Natural killer cell treated with Interleukin-12 subunit alpha and Interleukin-12 subunit beta and Interleukin-15 and Interleukin-18, amount 100 ng/mL, for 72 hours (primary cell): Measurements from ENCODE around the gene UGT1A6. TPM values are rescaled to one million over a fixed set of nuclear protein-coding genes. Genes with fewer than 3 reads are reported as not detected.

ENCODE experiments used
- ATAC-seq, 2 donors: fragments of 150-1000 bp; cut with Tn5 transposase in 1 of 2; sonication (Bioruptor Pico), chemical (Tn5 transposase) in 1 of 2; 2 replicates each; pipeline ENCODE4 v1.10.0; 2021
- DNase-seq: peaks from one replicate; pipeline ENCODE4 v3.0.0; 2022; ENCODE audit warnings: low spot score
- H3K27ac Mint-ChIP-seq, 2 donors: 1 replicate in 1 of 2; 2 replicates in 1 of 2; pipeline ENCODE4 v1.8.0; 2022; ENCODE audit warnings: mixed read lengths in 2 of 2, mild to moderate bottlenecking in 1 of 2, moderate library complexity in 1 of 2
- H3K27me3 Mint-ChIP-seq, 2 donors: 1 replicate in 1 of 2; 2 replicates in 1 of 2; pipeline ENCODE4 v1.8.0; 2022; ENCODE audit warnings: mixed read lengths in 2 of 2
- H3K36me3 Mint-ChIP-seq: one replicate; pipeline ENCODE4 v1.8.0; 2022; ENCODE audit warnings: mixed read lengths
- H3K4me1 Mint-ChIP-seq, 2 donors: 1 replicate in 1 of 2; 2 replicates in 1 of 2; pipeline ENCODE4 v1.8.0; 2022; ENCODE audit warnings: low read depth in 2 of 2, mixed read lengths in 2 of 2, mild to moderate bottlenecking in 1 of 2
- H3K4me3 Mint-ChIP-seq: one replicate; pipeline ENCODE4 v1.8.0; 2022; ENCODE audit warnings: mixed read lengths
- H3K9me3 Mint-ChIP-seq: 2 replicates; pipeline ENCODE4 v1.8.0; 2022; ENCODE audit warnings: mixed read lengths
- total RNA-seq, 2 donors: library from RNA; stranded (reverse); gene quantifications; one replicate each; pipeline ENCODE4 v1.2.3, GENCODE V29; 2022

The UGT1A6 gene
- total RNA-seq, 2 donors from 2014 or later: not detected

DNA sequence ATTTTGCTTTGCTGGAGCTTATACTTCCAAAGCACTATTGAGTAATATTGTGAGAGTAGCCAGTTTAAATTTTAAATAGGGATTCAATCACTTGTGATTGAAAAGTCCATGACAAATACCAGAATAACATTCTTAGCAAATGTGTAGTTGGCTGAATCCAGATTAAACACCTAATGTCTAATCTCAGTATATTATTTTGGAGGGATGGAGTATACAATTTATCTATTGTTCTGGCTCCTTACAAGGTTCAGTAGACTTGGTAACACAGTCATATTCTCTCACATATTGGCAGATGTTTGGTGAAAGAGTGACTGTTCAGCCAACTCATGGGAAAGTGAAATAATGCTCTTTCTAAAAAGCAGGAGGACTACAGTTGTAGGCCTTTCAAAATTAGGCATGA is 18.8 kb upstream of the UGT1A6 start:
- H3K4me1 Mint-ChIP-seq: no peaks in the 10 kb centered on the region
- ATAC-seq: no peak
- no peak for DNase-seq
- no peak overlapping the region for H3K4me3 Mint-ChIP-seq
- H3K9me3 Mint-ChIP-seq: no peaks in the 10 kb centered on the region
- peaks cover 24 to 55% of the 10 kb centered on the region in 2 donors for H3K27me3 Mint-ChIP-seq
- no peak overlapping the region for H3K27ac Mint-ChIP-seq
- no peaks in the 10 kb centered on the region for H3K36me3 Mint-ChIP-seq

DNA sequence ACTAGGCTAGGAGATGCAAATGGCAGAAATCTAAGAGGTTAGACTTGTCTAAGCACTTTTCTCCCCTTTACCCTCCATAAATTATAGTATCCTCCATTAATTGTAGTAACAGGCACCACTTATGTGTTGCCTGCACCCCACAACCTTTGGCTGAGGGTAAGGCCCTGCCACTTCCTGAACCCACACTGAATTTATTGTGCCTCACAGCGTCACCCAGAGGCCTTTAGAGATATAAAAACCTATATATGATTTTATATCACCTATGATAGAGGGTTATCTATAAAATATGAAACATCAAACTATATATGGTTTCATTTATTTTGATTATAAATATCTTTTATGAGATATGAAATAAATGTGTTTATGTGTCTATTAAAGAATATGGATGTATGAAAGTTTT is 18.4 kb upstream of the UGT1A6 start:
- DNase-seq: no peak
- Mint-ChIP-seq H3K27me3 (peaks cover 24 to 55% of the 10 kb centered on the region in 2 donors), H3K4me1 (no peaks in the 10 kb centered on the region), H3K36me3 (no peaks in the 10 kb centered on the region), H3K4me3 (no peak overlapping the region), H3K9me3 (no peaks in the 10 kb centered on the region), H3K27ac (no peak overlapping the region)
- ATAC-seq: no peak

DNA sequence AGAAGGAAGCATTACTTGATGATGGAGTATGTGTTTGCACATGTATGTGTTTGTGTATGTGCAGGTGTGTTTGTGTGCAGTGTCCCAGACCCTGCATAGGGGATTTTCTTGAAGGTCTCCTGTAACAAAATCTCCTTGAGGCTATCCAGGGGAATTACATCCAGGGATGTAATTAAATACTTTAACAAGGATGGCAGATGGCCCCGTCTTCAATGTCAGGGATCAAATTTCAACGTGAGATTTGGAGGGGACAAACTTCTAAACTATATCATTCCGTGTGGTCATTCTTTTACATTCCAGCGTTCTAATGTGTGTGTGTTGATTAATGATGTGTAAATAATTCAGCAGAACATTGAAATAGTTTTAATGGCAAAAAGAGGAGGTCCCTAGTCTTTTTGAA is 17.7 kb upstream of the UGT1A6 start:
- ATAC-seq: no peak
- H3K36me3 Mint-ChIP-seq: no peaks in the 10 kb centered on the region
- H3K4me1 Mint-ChIP-seq: no peaks in the 10 kb centered on the region
- H3K27me3 Mint-ChIP-seq: peaks cover 28 to 56% of the 10 kb centered on the region in 2 donors
- no peak for DNase-seq
- no peaks in the 10 kb centered on the region for H3K9me3 Mint-ChIP-seq
- H3K4me3 Mint-ChIP-seq: no peak overlapping the region
- no peak overlapping the region for H3K27ac Mint-ChIP-seq

DNA sequence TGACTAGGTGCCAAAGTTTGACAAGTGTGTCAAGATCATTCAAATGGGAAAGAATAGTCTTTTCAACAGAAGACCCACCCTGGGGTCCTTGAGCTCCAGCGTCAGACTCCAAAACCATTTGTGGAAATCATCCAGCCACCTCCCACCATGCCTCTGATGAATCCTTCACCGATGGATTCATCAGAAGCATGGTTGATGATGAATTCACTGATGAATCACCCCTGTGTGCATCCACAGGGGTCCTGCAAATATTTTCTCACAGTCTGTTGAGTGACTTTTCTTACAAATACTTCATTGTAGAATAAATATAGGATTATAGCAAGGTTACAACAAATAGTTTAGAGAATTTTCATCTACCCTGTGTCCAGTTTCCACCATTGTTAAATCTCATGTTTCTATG is 16.6 kb upstream of the UGT1A6 start:
- DNase-seq: no peak
- no peaks in the 10 kb centered on the region for H3K36me3 Mint-ChIP-seq
- H3K27me3 Mint-ChIP-seq: peaks cover 27 to 48% of the 10 kb centered on the region in 2 donors
- H3K4me3 Mint-ChIP-seq: no peak overlapping the region
- H3K27ac Mint-ChIP-seq: no peak overlapping the region
- H3K9me3 Mint-ChIP-seq: no peaks in the 10 kb centered on the region
- ATAC-seq: no peak
- H3K4me1 Mint-ChIP-seq: no peaks in the 10 kb centered on the region

DNA sequence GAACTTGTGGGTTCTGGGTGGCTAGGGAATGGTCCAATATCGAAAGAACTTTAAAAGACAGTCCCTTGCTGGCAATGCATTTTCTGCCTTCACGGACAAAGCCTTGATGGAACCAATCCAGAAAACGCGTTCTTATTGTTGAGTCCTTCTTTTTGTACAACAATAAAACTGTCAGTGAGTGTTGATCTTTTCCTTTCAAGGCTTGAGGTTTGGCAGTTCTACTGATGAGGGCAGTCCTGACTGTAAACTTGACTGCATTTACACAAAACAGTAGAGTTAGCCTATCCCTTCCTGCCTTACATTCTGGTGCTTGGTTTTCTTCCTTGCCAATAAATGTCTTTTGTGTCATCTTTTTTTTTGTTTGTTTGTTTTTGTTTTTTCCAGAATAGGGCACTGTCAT is 13.5 kb upstream of the UGT1A6 start:
- no peak overlapping the region for H3K4me3 Mint-ChIP-seq
- no peak overlapping the region for H3K27ac Mint-ChIP-seq
- ATAC-seq: no peak

DNA sequence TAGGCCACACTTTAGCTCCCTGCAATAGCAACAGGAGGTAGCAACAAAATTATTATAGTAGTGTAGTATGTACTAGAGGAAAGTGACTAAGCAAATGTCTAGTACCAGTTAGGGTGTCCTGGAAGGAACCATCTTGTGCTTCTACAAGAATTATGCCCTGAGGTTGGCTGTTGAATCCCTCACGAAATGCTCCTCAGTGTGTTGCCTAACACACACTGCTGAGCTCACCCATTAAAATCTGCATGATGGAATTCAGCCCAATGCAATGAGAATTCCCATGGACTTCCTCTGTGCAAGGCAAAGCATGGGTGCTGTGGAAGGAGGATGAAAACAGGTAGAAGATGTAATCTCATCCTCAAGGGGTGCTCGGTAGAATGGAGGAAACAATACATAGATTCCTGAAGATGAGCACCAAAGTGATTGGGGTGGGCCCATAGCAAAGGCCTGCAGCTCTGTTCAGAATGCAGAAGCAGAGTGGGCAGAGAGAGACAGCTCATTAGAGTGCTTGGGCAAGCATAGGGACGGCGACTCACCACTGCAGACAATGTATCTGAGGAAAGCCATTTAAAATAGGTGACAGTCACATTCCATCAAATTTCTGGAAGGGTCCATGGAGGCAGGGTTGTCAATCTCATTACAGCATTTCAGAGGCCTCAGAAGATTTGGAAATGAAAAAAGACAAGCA is 12.2 kb upstream of the UGT1A6 start:
- no peak for ATAC-seq
- Mint-ChIP-seq H3K4me1 (no peaks in the 10 kb centered on the region), H3K27ac (no peak overlapping the region), H3K4me3 (no peak overlapping the region), H3K36me3 (no peaks in the 10 kb centered on the region), H3K9me3 (no peaks in the 10 kb centered on the region), H3K27me3 (peaks cover 32 to 43% of the 10 kb centered on the region in 2 donors)
- no peak for DNase-seq

More for the DNA sequence above, 13.5 kb upstream of the UGT1A6 start:
- Mint-ChIP-seq H3K4me1 (no peaks in the 10 kb centered on the region), H3K9me3 (no peaks in the 10 kb centered on the region), H3K27me3 (peaks cover 32 to 43% of the 10 kb centered on the region in 2 donors), H3K36me3 (no peaks in the 10 kb centered on the region)
- no peak for DNase-seq

DNA sequence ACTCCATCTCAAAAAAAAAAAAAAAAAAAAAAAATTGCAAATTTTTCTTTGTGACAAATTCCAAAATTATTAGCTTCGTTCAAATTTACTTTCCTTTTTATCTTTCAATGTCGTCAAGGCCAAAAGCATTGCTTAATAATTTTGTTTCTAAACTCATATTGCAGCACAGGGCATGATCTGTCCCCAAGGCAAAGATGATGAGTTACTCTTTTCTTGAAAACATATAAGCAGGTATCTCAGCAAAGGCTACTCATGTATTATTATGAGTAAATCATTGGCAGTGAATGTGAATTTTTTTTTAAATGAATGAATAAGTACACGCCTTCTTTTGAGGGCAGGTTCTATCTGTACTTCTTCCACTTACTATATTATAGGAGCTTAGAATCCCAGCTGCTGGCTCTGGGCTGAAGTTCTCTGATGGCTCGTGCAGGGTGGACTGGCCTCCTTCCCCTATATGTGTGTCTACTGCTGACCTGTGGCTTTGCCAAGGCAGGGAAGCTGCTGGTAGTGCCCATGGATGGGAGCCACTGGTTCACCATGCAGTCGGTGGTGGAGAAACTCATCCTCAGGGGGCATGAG is 11.1 kb upstream of the UGT1A6 start, which contains the start of gene UGT1A7:
Gene UGT1A7 (plus strand): TSS at position 381 of the 579 bp plus-strand sequence. CDS start 37 bp downstream, at position 418.
- H3K27me3 Mint-ChIP-seq: peaks cover 29 to 41% of the 10 kb centered on the region in 2 donors
- H3K36me3 Mint-ChIP-seq: no peaks in the 10 kb centered on the region
- ATAC-seq (no peak), DNase-seq (no peak)
- H3K4me3 Mint-ChIP-seq: no peak within 1 kb of the TSS
- no peak within 1 kb of the TSS for H3K27ac Mint-ChIP-seq
- no peaks in the 10 kb centered on the region for H3K9me3 Mint-ChIP-seq
- H3K4me1 Mint-ChIP-seq: no peaks in the 10 kb centered on the region

DNA sequence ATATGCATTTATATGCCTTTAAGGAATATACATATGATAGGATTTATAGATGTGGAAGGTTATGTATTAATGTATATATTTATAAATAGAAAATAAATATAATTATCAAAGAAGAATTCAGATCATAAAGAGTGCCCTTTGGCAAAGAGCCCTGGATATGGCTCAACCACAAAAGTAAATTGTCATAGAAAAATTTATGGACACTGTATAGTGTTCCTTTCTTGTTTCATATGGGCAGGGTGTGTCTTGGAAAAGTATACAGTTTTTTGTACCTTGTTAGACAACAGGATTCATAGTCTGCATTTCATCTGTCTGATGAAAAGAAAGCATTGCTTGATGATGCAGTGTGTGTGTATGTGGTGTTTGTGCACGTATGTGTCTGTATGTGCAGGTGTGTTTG is 8.1 kb upstream of the UGT1A6 start:
- Mint-ChIP-seq H3K4me3 (no peak overlapping the region), H3K4me1 (no peaks in the 10 kb centered on the region), H3K9me3 (no peaks in the 10 kb centered on the region), H3K27ac (no peak overlapping the region), H3K27me3 (peaks cover 27 to 38% of the 10 kb centered on the region in 2 donors), H3K36me3 (no peaks in the 10 kb centered on the region)
- no peak for DNase-seq
- ATAC-seq: no peak

DNA sequence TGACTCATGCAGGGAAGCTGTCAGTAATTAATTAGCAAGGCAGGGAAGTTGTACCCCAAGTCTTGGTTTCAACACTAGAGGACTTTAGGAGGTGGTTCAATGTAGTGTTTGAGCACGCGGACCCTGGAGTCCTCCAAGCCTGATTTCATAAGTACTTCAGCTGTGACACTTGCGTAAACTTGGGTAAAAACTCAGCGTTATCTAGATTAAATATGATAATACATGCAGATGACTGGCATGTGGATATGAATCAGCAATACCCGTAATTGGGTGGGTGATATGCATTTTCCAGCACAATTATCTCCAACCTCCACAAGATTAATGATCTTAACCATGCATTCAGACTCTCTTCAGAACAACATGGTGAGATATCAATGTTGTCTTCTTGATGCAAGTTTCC is 5.8 kb upstream of the UGT1A6 start:
- H3K36me3 Mint-ChIP-seq: no peaks in the 10 kb centered on the region
- H3K9me3 Mint-ChIP-seq: no peaks in the 10 kb centered on the region
- H3K27ac Mint-ChIP-seq: peak overlapping the region in 1 of 2 donors; percentile 47
- H3K4me1 Mint-ChIP-seq: no peaks in the 10 kb centered on the region
- H3K4me3 Mint-ChIP-seq: no peak overlapping the region
- DNase-seq (no peak), ATAC-seq (peak in 1 of 2 donors; percentile 69)
- peaks cover 28 to 45% of the 10 kb centered on the region in 2 donors for H3K27me3 Mint-ChIP-seq

DNA sequence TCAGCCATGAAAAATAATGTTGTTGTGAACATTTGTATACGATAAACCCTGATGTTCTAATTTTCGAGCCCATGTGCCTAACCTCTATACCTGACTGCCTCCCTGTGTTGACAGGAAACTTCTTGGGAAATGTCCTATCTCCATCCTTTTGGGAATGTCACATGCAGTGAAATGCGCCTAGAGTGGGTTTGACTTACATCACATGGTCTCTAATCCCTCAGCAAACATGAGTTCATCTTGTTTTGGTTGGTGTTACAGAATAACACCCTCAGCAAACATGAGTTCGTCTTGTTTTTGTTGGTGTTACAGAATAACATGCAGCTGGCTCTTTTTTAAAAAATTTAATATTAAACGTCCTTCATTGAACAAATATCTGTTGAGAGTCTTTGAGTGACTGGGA is 4.3 kb upstream of the UGT1A6 start:
- Mint-ChIP-seq H3K4me3 (no peak overlapping the region), H3K4me1 (no peaks in the 10 kb centered on the region), H3K9me3 (no peaks in the 10 kb centered on the region), H3K27ac (no peak overlapping the region), H3K27me3 (peaks cover 25 to 52% of the 10 kb centered on the region in 2 donors), H3K36me3 (no peaks in the 10 kb centered on the region)
- ATAC-seq: no peak
- DNase-seq: no peak

DNA sequence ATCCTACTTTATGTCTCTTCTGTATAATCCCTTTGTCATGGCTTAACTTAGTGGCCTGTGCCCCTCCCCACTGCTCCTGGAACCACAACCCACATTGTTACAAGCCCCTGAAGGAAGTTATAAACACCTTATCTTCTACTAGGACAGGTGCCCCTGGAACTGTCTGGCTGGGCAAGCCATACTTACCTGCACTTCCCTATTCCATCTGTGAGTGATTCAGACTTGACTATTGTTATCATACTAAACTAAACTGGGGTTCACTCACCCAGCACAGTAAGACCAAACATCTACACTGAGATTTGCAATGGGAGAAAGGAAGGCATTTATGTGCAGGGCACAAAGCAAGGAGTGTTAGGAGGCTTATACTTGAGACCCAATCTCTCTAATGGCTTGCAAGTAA is 3.7 kb upstream of the UGT1A6 start:
- Mint-ChIP-seq H3K9me3 (no peaks in the 10 kb centered on the region), H3K36me3 (no peaks in the 10 kb centered on the region), H3K27ac (no peak overlapping the region), H3K27me3 (peaks cover 25 to 51% of the 10 kb centered on the region in 2 donors), H3K4me3 (no peak overlapping the region), H3K4me1 (no peaks in the 10 kb centered on the region)
- ATAC-seq (peak in 1 of 2 donors; percentile 14), DNase-seq (no peak)

DNA sequence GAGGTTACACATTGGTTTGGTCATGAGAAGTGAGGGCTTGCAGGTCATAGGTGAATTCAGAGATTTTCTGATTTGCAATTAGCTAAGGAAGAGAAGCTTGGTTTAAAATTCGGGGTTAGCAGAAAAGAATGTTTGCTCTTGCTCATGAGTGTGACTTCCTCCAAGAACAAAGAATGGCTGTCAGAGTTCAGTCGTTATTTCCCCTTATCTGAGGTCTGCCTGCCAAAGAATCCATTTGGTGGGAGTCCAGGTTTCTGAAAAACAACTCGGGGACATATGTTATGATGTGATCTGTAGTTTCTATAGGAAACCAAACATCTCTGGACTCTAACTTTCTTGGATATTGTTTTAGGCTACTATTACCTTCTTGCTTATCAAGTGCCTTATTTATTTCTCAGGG is 3.2 kb upstream of the UGT1A6 start:
- H3K27ac Mint-ChIP-seq: no peak overlapping the region
- H3K4me1 Mint-ChIP-seq: no peaks in the 10 kb centered on the region
- no peak overlapping the region for H3K4me3 Mint-ChIP-seq
- ATAC-seq: no peak
- no peaks in the 10 kb centered on the region for H3K9me3 Mint-ChIP-seq
- H3K36me3 Mint-ChIP-seq: no peaks in the 10 kb centered on the region
- DNase-seq: no peak
- H3K27me3 Mint-ChIP-seq: peaks cover 25 to 50% of the 10 kb centered on the region in 2 donors

DNA sequence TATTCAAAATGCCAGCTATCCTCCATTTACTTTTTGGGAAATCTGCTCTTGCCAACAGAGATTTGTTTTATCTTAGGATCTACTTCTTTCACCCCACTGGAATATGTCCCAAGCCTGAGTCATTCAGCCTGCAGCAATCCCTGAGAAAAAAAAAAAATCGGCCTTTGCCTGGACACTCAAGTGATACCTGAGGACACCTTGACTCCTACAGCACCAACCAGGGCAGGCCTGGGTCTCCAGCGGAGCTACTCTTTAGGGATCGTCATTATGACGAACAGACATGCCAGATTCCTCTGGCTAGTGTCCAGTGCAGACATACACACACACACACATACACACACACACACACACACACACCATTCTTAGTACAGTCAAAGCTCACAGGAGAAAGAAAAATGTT is 2.2 kb upstream of the UGT1A6 start:
- no peak for DNase-seq
- H3K4me1 Mint-ChIP-seq: no peaks in the 10 kb centered on the region
- no peak for ATAC-seq
- peaks cover 25 to 50% of the 10 kb centered on the region in 2 donors for H3K27me3 Mint-ChIP-seq
- H3K27ac Mint-ChIP-seq: no peak overlapping the region
- no peaks in the 10 kb centered on the region for H3K9me3 Mint-ChIP-seq
- H3K4me3 Mint-ChIP-seq: no peak overlapping the region
- no peaks in the 10 kb centered on the region for H3K36me3 Mint-ChIP-seq

DNA sequence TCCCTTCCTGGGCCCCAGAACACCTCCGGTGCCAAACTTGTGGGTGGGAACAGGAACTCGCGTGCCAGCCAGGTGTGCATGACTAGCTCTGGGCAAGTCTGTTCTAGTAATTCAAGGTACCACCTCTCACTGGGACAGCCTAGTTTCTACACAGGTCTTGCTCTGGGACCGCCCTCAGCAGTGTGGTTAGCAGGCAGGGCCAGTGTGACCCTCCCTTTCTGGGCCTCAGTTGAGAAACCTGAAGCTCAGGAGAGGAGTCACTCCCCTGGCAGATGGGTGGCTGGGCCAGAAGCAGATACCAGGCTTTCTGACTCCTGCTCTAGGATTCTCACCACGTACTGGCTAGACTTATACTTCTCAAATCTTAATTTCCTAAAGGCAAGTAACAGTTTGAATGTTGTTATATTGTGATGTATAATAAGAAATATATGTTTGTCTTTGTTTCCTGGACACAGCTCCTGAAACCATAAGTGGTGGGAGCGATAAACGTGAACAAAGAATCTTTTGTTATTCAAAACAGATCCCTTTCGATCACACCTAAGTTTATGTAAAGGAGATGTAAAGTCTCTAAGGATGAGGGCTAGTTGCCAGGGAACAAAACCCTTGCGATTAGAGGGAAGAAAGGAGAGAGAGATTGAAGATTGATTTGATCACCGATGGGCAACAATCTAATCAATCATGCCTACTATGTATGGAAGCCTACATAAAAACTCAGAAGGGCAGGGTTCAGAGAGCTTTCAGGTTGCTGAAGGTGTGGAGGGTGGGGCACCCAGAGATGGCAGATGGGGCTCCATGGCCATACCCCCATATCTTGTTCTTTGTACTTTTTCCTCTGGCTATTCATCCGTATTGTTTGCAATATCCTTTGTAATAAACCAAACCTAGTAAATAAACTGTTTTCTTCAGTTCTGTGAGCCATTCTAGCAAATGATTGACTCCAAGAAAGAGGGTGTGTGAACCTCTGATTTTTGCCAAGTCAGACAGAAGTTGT is 952 bp upstream of the UGT1A6 start:
- H3K27me3 Mint-ChIP-seq: peaks cover 23 to 49% of the 10 kb centered on the region in 2 donors

More for the DNA sequence above, 952 bp upstream of the UGT1A6 start:
- ATAC-seq: no peak
- H3K4me1 Mint-ChIP-seq: no peaks in the 10 kb centered on the region
- no peaks in the 10 kb centered on the region for H3K9me3 Mint-ChIP-seq
- H3K4me3 Mint-ChIP-seq: no peak overlapping the region
- DNase-seq: no peak
- H3K27ac Mint-ChIP-seq: no peak overlapping the region
- no peaks in the 10 kb centered on the region for H3K36me3 Mint-ChIP-seq
